Cardiac muscle cell (in vitro differentiated cells and primary cell): ENCODE measurements around the gene MRPL16. TPM values are rescaled to one million over a fixed set of nuclear protein-coding genes. Genes with fewer than 3 reads are reported as not detected.

ENCODE experiments used
- DNase-seq, 2 donors: peaks; one replicate each; pipeline versions ENCODE4 v3.0.0 to v3.0.0-alpha.2; 2010 to 2017; ENCODE audit warnings: low read depth in 1 of 2, low spot score in 1 of 2
- H3K27ac ChIP-seq: fragments of 200-600 bp; sonication (generic); 2 replicates; pipeline ENCODE4 v1.5.1; 2016
- H3K27me3 ChIP-seq: fragments of 200-600 bp; sonication (generic); 2 replicates; pipeline ENCODE4 v1.6.0; 2016; ENCODE audit warnings: control low read depth
- H3K36me3 ChIP-seq: fragments of 200-600 bp; sonication (generic); 2 replicates; pipeline ENCODE4 v1.5.1; 2016; ENCODE audit warnings: control low read depth
- H3K4me1 ChIP-seq: fragments of 200-600 bp; sonication (generic); 2 replicates; pipeline ENCODE4 v1.8.1; 2017; ENCODE audit warnings: low read depth, mild to moderate bottlenecking, mixed run types
- H3K4me3 ChIP-seq: fragments of 200-600 bp; sonication (generic); 2 replicates; pipeline ENCODE4 v1.5.1; 2016; ENCODE audit warnings: mild to moderate bottlenecking
- H3K9me3 ChIP-seq: fragments of 200-600 bp; sonication (generic); 2 replicates; pipeline ENCODE4 v1.5.1; 2017; ENCODE audit warnings: low read depth, mild to moderate bottlenecking, control low read depth
- CTCF ChIP-seq: IDR thresholded peaks from 2 replicates; pipeline ENCODE4 v1.5.1; 2012; ENCODE audit warnings: low read depth, mild to moderate bottlenecking, low read length
- polyA plus RNA-seq: library from polyadenylated mRNA; unstranded; fragments of >200 nt; fragmentation: Nextera tagmentation; extraction: Ambion mirVana; gene quantifications from 2 replicates; pipeline ENCODE4 v1.2.1, GENCODE V29; 2016
- total RNA-seq: library from RNA; depleted of rRNA; stranded (reverse); fragments of >200 nt; gene quantifications from 2 replicates; pipeline ENCODE4 v1.2.3, GENCODE V29; 2016

Gene MRPL16
- total and polyA plus RNA-seq, 2 experiments from 2014 or later = 73.8 to 101 TPM

- DNase-seq = no peak
- Histone ChIP-seq H3K9me3 (no peaks in the 10 kb centered on the region), H3K4me3 (no peak overlapping the region), H3K27me3 (no peaks in the 10 kb centered on the region), H3K27ac (no peak overlapping the region), H3K4me1 (peaks cover 6% of the 10 kb centered on the region), H3K36me3 (peaks cover 9% of the 10 kb centered on the region)
- TF ChIP-seq CTCF = no peak
Observed at GRCh38 chr11:59769828-59770227, 40.8 kb downstream of the MRPL16 start.

GRCh38 chr11:59769111-59769510, 41.5 kb downstream of the MRPL16 start:
- H3K27ac ChIP-seq = no peak overlapping the region
- peaks cover 6% of the 10 kb centered on the region for H3K36me3 ChIP-seq
- H3K4me1 ChIP-seq = peaks cover 6% of the 10 kb centered on the region
- no peak overlapping the region for H3K4me3 ChIP-seq
- no peaks in the 10 kb centered on the region for H3K9me3 ChIP-seq
- TF ChIP-seq CTCF = no peak
- H3K27me3 ChIP-seq = no peaks in the 10 kb centered on the region
- DNase-seq = no peak

GRCh38 chr11:59767225-59767611, 43.4 kb downstream of the MRPL16 start:
- Histone ChIP-seq H3K27me3 (no peaks in the 10 kb centered on the region), H3K36me3 (no peaks in the 10 kb centered on the region), H3K4me3 (no peak overlapping the region), H3K9me3 (no peaks in the 10 kb centered on the region), H3K27ac (no peak overlapping the region), H3K4me1 (peaks cover 6% of the 10 kb centered on the region)
- no peak for TF ChIP-seq CTCF
- DNase-seq = peak in 1 of 2 donors; percentile 12

- DNase-seq = peak in 1 of 2 donors; percentile 47
- peaks cover 6% of the 10 kb centered on the region for H3K4me1 ChIP-seq
- TF ChIP-seq CTCF = no peak
Observed at GRCh38 chr11:59766542-59767224, 43.9 kb downstream of the MRPL16 start.

GRCh38 chr11:59765068-59765735, 45.4 kb downstream of the MRPL16 start:
- Histone ChIP-seq H3K4me3 (no peak overlapping the region), H3K27me3 (no peaks in the 10 kb centered on the region), H3K9me3 (no peaks in the 10 kb centered on the region), H3K36me3 (no peaks in the 10 kb centered on the region), H3K27ac (no peak overlapping the region), H3K4me1 (peaks cover 6% of the 10 kb centered on the region)
- TF ChIP-seq CTCF = no peak
- DNase-seq = no peak

More at GRCh38 chr11:59766542-59767224, 43.9 kb downstream of the MRPL16 start:
- no peak overlapping the region for H3K4me3 ChIP-seq
- H3K27ac ChIP-seq = peak overlapping the region; percentile 15
- no peaks in the 10 kb centered on the region for H3K27me3 ChIP-seq
- no peaks in the 10 kb centered on the region for H3K36me3 ChIP-seq
- no peaks in the 10 kb centered on the region for H3K9me3 ChIP-seq
